ENCODE data around the gene PPID. TPM values are rescaled to one million over a fixed set of nuclear protein-coding genes. Genes with fewer than 3 reads are reported as not detected.

PPID gene
- total and polyA plus RNA-seq, 9 of the 15 experiments (the other 6 are each of a cell fraction or from before 2014, with no cell fraction given) = 46.5 to 160 (median 98.6) TPM

DNA sequence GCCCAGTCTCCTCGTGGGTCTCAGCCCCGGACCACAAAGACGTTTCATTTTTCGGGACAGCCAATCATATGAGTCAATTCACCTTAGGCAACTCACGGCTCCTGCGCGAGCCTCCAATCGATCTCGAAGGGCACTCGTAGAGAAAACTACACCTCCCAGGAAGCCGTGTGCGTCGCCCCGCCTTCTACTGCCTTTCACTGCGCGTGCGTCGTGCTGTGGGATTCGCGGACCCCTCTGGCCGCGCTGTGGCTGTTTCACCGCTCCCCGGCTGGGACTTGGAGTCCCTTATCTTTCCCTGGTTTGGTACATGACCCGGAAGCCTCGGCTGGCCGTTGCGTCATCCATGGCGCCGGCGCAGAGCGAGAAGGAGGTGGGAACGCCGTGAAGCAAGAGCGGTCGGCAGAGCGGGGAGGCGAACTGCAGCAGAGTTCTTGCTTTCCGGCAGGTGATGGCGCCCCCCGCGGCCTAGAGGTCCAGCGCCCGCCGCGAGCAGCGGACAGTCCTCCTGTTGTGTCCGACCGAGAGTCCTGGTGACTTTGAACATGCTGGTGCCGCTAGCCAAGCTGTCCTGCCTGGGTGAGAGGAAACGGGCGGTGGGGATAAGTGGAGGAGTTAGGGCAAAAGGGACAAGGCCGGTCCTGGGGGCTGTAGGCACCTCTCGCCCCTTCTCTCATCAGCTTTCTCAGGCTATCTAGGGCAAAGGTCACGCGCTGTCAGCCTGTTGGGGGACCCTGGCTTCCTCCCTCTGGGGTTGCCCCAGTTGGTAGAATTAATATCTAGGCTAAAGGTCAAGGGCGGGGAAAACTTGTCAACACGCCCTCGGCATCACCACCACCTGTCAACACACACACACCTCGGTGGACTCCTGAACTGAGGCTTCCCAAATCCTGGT lies 51.0 kb downstream of the PPID start, which contains the start of gene ETFDH (continued):
- TF ChIP-seq, protein P1, sequence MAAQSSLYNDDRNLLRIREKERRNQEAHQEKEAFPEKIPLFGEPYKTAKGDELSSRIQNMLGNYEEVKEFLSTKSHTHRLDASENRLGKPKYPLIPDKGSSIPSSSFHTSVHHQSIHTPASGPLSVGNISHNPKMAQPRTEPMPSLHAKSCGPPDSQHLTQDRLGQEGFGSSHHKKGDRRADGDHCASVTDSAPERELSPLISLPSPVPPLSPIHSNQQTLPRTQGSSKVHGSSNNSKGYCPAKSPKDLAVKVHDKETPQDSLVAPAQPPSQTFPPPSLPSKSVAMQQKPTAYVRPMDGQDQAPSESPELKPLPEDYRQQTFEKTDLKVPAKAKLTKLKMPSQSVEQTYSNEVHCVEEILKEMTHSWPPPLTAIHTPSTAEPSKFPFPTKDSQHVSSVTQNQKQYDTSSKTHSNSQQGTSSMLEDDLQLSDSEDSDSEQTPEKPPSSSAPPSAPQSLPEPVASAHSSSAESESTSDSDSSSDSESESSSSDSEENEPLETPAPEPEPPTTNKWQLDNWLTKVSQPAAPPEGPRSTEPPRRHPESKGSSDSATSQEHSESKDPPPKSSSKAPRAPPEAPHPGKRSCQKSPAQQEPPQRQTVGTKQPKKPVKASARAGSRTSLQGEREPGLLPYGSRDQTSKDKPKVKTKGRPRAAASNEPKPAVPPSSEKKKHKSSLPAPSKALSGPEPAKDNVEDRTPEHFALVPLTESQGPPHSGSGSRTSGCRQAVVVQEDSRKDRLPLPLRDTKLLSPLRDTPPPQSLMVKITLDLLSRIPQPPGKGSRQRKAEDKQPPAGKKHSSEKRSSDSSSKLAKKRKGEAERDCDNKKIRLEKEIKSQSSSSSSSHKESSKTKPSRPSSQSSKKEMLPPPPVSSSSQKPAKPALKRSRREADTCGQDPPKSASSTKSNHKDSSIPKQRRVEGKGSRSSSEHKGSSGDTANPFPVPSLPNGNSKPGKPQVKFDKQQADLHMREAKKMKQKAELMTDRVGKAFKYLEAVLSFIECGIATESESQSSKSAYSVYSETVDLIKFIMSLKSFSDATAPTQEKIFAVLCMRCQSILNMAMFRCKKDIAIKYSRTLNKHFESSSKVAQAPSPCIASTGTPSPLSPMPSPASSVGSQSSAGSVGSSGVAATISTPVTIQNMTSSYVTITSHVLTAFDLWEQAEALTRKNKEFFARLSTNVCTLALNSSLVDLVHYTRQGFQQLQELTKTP (IDR thresholded peaks at IDR 0.05; ENCODE audit: low read depth in 1 of 2, partially characterized antibody in 2 of 2) = peak in 1 of 2 experiments; percentile 93
- TF ChIP-seq, protein P2, sequence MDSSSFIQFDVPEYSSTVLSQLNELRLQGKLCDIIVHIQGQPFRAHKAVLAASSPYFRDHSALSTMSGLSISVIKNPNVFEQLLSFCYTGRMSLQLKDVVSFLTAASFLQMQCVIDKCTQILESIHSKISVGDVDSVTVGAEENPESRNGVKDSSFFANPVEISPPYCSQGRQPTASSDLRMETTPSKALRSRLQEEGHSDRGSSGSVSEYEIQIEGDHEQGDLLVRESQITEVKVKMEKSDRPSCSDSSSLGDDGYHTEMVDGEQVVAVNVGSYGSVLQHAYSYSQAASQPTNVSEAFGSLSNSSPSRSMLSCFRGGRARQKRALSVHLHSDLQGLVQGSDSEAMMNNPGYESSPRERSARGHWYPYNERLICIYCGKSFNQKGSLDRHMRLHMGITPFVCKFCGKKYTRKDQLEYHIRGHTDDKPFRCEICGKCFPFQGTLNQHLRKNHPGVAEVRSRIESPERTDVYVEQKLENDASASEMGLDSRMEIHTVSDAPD (CRISPR knock-in tag; IDR thresholded peaks at IDR 0.05) = no peak
- peak; percentile 28; the same call in 1 of the 2 replicates for TF ChIP-seq ATF1 (CRISPR knock-in tag; IDR thresholded peaks at IDR 0.05)
- TF ChIP-seq ATF1 (tag; IDR thresholded peaks at IDR 0.05) = peak; percentile 94
- TF ChIP-seq TCF7L2 (IDR thresholded peaks at IDR 0.05; ENCODE audit: low read depth, low read length) = no peak
- TF ChIP-seq PPARD (CRISPR knock-in tag; IDR thresholded peaks at IDR 0.05) = no peak
- TF ChIP-seq NFIX (CRISPR knock-in tag; IDR thresholded peaks at IDR 0.05; ENCODE audit: low read depth) = no peak
- no peak for TF ChIP-seq KLF6 (CRISPR knock-in tag; IDR thresholded peaks at IDR 0.05; ENCODE audit: borderline replicate concordance)
- no peak for TF ChIP-seq ZNF507 (tag; conservative IDR thresholded peaks at IDR 0.05)
- TF ChIP-seq, protein P3, sequence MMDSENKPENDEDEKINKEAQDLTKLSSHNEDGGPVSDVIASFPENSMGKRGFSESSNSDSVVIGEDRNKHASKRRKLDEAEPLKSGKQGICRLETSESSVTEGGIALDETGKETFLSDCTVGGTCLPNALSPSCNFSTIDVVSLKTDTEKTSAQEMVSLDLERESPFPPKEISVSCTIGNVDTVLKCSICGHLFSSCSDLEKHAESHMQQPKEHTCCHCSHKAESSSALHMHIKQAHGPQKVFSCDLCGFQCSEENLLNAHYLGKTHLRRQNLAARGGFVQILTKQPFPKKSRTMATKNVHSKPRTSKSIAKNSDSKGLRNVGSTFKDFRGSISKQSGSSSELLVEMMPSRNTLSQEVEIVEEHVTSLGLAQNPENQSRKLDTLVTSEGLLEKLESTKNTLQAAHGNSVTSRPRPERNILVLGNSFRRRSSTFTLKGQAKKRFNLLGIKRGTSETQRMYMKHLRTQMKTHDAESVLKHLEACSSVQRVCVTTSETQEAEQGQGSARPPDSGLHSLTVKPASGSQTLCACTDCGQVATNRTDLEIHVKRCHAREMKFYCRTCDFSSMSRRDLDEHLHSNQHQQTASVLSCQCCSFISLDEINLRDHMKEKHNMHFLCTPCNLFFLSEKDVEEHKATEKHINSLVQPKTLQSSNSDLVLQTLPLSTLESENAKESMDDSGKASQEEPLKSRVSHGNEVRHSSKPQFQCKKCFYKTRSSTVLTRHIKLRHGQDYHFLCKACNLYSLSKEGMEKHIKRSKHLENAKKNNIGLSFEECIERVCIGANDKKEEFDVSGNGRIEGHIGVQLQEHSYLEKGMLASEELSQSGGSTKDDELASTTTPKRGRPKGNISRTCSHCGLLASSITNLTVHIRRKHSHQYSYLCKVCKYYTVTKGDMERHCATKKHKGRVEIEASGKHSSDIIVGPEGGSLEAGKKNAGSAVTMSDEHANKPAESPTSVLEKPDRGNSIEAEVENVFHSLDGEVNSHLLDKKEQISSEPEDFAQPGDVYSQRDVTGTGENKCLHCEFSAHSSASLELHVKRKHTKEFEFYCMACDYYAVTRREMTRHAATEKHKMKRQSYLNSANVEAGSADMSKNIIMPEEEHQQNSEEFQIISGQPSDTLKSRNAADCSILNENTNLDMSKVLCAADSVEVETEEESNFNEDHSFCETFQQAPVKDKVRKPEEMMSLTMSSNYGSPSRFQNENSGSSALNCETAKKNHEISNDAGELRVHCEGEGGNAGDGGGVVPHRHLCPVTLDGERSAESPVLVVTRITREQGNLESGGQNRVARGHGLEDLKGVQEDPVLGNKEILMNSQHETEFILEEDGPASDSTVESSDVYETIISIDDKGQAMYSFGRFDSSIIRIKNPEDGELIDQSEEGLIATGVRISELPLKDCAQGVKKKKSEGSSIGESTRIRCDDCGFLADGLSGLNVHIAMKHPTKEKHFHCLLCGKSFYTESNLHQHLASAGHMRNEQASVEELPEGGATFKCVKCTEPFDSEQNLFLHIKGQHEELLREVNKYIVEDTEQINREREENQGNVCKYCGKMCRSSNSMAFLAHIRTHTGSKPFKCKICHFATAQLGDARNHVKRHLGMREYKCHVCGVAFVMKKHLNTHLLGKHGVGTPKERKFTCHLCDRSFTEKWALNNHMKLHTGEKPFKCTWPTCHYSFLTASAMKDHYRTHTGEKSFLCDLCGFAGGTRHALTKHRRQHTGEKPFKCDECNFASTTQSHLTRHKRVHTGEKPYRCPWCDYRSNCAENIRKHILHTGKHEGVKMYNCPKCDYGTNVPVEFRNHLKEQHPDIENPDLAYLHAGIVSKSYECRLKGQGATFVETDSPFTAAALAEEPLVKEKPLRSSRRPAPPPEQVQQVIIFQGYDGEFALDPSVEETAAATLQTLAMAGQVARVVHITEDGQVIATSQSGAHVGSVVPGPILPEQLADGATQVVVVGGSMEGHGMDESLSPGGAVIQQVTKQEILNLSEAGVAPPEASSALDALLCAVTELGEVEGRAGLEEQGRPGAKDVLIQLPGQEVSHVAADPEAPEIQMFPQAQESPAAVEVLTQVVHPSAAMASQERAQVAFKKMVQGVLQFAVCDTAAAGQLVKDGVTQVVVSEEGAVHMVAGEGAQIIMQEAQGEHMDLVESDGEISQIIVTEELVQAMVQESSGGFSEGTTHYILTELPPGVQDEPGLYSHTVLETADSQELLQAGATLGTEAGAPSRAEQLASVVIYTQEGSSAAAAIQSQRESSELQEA (IDR thresholded peaks at IDR 0.05; ENCODE audit: low read depth) = no peak
- TF ChIP-seq SMARCA5 (IDR thresholded peaks at IDR 0.05) = peak; percentile 51; the same call in 1 of the 2 replicates
- TF ChIP-seq KAT2B (IDR thresholded peaks at IDR 0.05; ENCODE audit: low read depth, low read length) = no peak
- TF ChIP-seq POLR2B (IDR thresholded peaks at IDR 0.05; ENCODE audit: low read depth, partially characterized antibody) = peak; percentile 50
